Activated T-helper 1 cell treated with anti-CD3 and anti-CD28 coated beads, Interleukin-12 subunit alpha, Interleukin-12 subunit beta, Interleukin-2, Interleukin-4 antibody, amounts not matched to agents 30 ng/mL and 10 ng/mL and 1 ng/mL, durations not matched to agents 14 hours and 24 hours and 36 hours (primary cell): ENCODE data around the gene NHLH1. TPM values are rescaled to one million over a fixed set of nuclear protein-coding genes. Genes with fewer than 3 reads are reported as not detected.

ENCODE experiments used
- DNase-seq: peaks from one replicate; pipeline ENCODE4 v3.0.0; 2021; ENCODE audit warnings: low spot score
- H3K27ac Mint-ChIP-seq: one replicate; pipeline ENCODE4 v1.8.0; 2021; ENCODE audit warnings: mild to moderate bottlenecking, mixed read lengths
- H3K27me3 Mint-ChIP-seq: one replicate; pipeline ENCODE4 v1.8.0; 2022; ENCODE audit warnings: mild to moderate bottlenecking, moderate library complexity, mixed read lengths; ENCODE audit not compliant: insufficient read depth
- H3K36me3 Mint-ChIP-seq: one replicate; pipeline ENCODE4 v1.8.0; 2021; ENCODE audit warnings: low read depth, mixed read lengths
- H3K4me1 Mint-ChIP-seq: one replicate; pipeline ENCODE4 v1.8.0; 2021; ENCODE audit warnings: low read depth, mixed read lengths
- H3K4me3 Mint-ChIP-seq: one replicate; pipeline ENCODE4 v1.8.0; 2021; ENCODE audit warnings: mild to moderate bottlenecking, moderate library complexity, mixed read lengths
- H3K9me3 Mint-ChIP-seq: one replicate; pipeline ENCODE4 v1.8.0; 2021; ENCODE audit warnings: mixed read lengths
- intact Hi-C: fragments of 100-400 bp; cut with micrococcal nuclease; formaldehyde crosslinking; loops from one replicate; pipeline ENCODE4 v1.15.1; 2024
- total RNA-seq: library from RNA; stranded (reverse); gene quantifications from 2 replicates; pipeline ENCODE4 v1.2.3, GENCODE V29; 2022

The NHLH1 gene
- total RNA-seq, 1 donor from 2014 or later: 0.52 TPM

DNA sequence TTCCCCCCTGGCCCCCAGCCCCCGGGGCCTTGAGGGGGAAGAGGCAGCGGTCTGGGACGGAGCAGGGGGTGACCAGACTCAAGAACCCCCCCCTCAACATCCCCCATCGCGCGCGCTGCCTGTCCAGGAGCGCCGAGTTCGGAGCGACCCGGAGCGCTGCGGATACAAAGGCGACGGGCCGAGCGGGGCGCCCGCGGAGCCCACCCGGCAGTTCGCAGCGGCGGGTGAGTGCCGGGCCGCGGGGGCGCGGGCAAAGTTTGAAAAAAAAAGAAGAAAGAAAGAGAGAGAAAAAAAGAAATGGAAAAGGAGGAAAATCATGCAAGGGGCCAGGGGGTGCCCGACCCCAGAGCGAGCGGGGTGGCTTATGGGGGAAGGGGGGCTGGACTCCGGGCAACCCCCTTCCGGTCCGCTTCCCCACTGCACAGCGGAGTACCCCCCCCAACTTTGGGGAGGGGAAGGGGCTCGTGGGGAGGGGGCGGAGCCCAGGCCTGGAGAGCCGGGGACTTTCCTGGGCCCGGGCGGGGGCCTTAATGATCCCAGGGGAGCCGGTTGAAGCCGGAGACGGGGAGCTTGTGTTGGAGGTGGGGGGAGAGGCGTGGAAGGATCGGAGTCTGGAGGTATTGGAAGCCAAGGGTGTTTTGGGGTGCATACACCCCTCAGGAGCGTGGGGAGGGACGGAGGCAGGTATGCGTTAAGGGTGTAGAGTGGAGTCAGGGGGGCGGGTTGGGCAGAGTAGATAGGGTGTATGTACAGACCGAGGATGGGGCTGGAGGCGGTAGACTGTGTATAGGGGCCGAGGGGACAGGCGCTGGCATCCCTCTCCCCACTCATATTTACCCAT is 34.0 kb downstream of the NHLH1 start:
- Mint-ChIP-seq H3K36me3 (peaks cover 2% of the 10 kb centered on the region), H3K9me3 (no peaks in the 10 kb centered on the region), H3K27me3 (peaks cover 43% of the 10 kb centered on the region), H3K4me1 (peaks cover 5% of the 10 kb centered on the region), H3K4me3 (peak overlapping the region; percentile 41), H3K27ac (no peak overlapping the region)
- intact Hi-C loops: no loop called here
- no peak for DNase-seq

DNA sequence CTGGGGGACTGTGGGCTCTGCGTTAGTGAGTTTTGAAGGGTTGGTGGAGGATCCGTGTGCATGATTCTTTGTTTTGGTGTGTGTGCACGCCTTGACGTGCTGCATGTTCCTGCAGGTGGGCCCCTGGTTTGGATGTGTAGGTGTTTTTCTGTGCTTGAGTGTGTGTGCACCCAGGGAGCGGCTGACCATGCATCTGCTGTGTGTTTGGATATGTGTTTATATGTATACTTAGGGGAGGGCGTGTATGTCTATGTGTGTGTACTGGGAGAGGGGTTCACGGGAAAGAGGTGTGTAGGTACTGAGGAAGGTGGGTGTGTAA is 34.6 kb downstream of the NHLH1 start:
- H3K27ac Mint-ChIP-seq: no peak overlapping the region
- H3K36me3 Mint-ChIP-seq: peaks cover 2% of the 10 kb centered on the region
- no peaks in the 10 kb centered on the region for H3K9me3 Mint-ChIP-seq
- peaks cover 41% of the 10 kb centered on the region for H3K27me3 Mint-ChIP-seq
- H3K4me1 Mint-ChIP-seq: peaks cover 5% of the 10 kb centered on the region
- no peak for DNase-seq
- intact Hi-C loops: no loop called here
- H3K4me3 Mint-ChIP-seq: peak overlapping the region; percentile 41

DNA sequence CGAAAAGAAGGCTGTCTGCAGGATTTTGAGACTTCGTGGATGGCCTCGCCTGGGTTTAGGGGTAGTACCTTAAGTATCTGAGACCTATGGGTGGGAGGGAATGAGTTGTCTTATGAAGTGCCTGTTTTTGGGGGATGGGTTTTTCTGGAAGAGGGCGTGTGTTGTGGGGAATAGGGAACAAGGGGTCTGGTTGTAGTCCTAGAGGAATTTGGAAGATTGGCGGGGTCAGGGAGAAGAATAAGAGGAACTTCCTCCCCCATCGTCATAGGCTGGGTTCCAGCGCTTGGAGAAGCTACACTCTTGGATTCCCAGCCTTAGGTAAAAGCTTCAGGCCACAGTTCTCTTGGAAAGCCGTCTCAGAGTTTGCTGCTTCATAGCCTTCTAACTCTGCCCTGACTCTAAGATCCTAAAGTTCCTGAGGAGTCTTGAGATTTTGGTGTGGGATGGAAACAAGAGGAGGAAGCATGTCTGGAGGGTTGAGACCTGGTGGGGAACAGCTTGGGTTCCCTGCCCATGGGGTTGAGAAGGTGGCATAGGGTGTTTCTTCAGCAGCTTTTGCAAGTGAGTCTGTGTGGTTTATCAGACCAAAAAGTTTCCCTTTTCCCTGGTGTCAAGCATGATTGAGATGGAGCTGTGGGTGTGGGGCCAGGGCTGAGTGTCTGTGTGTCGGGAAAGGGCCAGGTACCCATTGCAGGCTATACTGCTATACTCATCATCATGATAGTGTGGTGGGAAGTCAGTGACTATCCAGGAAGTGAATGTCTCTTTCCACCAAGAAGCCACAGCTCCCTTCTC is 35.3 kb downstream of the NHLH1 start:
- DNase-seq: no peak
- Mint-ChIP-seq H3K4me1 (peaks cover 5% of the 10 kb centered on the region), H3K36me3 (peaks cover 2% of the 10 kb centered on the region), H3K4me3 (no peak overlapping the region), H3K27ac (no peak overlapping the region), H3K27me3 (peaks cover 37% of the 10 kb centered on the region), H3K9me3 (no peaks in the 10 kb centered on the region)
- intact Hi-C loops: no loop called here

DNA sequence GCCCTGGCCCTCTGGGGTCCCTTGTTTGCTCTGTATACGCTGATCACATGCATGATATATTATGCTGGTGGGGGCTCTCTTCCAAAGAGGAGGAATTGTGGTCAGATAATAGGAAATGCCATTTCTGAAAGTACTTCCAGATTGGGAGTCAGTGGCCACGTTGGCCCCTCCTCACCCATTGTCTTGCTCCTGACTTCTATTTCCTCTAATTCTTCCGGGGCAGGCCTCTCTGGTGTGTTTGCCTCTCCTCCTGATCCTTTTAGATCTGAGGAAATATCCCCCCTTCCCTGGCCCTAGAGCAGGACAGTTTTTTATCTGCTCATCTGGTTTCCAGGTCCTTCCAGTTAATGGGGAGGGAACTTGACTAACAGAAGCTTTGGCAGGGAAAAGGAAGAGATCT is 36.4 kb downstream of the NHLH1 start:
- peaks cover 2% of the 10 kb centered on the region for H3K36me3 Mint-ChIP-seq

DNA sequence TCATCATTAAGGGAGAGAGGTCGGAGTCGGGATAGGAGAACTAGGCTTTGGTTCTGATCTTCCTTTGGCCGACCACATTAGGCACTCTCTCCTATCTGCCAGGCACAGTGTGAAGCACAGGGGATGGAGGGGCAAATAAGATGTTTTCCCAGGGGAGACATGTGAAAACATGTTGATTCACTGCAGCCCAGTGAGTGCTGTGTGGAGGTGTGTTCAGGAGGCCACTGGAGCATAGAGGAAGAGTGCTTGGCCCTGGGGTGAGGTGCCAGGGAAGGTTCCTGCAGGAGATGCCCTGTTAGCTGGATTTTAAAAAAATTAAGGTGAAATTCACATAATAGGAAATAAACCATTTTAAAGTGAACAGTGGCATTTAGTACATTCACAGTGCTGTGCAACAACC is 37.2 kb downstream of the NHLH1 start:
- no peaks in the 10 kb centered on the region for H3K36me3 Mint-ChIP-seq
- peaks cover 1% of the 10 kb centered on the region for H3K4me1 Mint-ChIP-seq
- no peak for DNase-seq
- peaks cover 33% of the 10 kb centered on the region for H3K27me3 Mint-ChIP-seq
- H3K4me3 Mint-ChIP-seq: no peak overlapping the region
- H3K9me3 Mint-ChIP-seq: no peaks in the 10 kb centered on the region
- no peak overlapping the region for H3K27ac Mint-ChIP-seq
- intact Hi-C loops: no loop called here

More for the DNA sequence above, 36.4 kb downstream of the NHLH1 start:
- Mint-ChIP-seq H3K4me1 (peaks cover 5% of the 10 kb centered on the region), H3K27ac (no peak overlapping the region), H3K9me3 (no peaks in the 10 kb centered on the region), H3K27me3 (peaks cover 37% of the 10 kb centered on the region), H3K4me3 (no peak overlapping the region)
- intact Hi-C loops: no loop called here
- no peak for DNase-seq

DNA sequence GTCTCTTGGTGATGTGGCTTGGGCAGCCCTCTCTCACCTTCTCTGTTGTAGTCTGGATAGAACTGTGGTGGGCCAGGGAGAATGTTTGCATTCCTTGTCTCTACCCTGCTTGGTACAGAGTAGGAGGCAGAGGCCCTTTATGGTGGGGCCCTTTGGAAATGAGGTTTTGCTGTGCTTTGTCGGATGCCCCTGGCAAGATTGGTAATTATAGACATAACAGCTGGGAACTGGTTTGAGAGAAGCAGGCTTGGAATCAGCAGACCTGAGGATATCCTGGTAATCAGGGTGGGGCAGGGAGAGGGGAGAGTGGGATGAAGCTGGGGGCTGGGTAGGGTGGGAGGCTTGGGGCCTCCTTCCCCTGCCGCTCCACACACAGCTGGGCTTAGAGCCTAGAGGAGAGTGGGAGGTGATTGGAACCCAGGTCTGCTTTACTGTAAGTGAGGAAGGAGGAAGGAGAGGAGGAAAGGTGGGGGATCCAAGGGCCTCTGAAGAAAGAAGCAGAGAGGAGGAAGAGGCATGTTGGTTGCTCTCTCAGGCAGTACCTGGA is 38.5 kb downstream of the NHLH1 start:
- Mint-ChIP-seq H3K9me3 (no peaks in the 10 kb centered on the region), H3K4me3 (no peak overlapping the region), H3K36me3 (no peaks in the 10 kb centered on the region), H3K27me3 (peaks cover 30% of the 10 kb centered on the region), H3K4me1 (no peaks in the 10 kb centered on the region), H3K27ac (no peak overlapping the region)
- intact Hi-C loops: no loop called here
- no peak for DNase-seq

DNA sequence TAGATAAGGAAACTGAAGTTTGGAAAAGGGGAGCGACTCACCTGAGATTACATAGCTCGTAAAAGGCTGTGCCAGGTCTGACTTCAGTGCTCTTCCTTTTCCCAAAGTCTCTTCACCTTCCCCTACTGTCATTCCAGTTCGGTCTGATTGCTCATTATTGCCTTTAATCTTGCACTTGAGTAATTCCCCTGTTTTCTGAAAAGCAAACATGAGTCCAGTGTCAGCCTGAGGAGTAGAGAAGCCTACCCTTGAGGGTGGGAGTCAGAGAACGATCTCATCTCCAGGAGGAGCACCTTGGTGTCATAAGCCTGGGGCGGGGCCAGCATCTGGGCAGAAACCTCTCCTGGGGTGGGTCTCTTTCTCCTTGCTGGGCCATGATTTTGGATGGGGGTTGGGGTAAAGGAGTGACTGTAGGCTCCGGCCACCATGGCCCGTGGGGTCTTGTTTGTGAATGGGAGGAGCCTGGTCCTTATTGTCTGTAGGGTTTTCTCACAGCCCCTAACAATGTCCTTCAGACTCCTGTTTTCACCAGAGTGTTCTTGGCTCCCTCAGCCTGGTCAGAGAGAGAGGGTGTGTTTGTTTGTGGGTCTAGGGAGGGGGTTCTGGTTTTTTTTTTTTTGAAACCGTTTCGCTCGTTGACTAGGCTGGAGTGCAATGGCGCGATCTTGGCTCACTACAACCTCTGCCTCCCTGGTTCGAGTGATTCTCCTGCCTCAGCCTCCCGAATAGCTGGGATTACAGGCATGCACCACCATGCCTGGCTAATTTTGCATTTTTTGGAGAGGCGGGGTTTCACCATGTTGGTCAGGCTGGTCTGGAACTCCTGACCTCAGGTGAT is 39.5 kb downstream of the NHLH1 start:
- Mint-ChIP-seq H3K36me3 (no peaks in the 10 kb centered on the region), H3K4me1 (no peaks in the 10 kb centered on the region), H3K27me3 (peaks cover 26% of the 10 kb centered on the region), H3K27ac (no peak overlapping the region), H3K9me3 (no peaks in the 10 kb centered on the region), H3K4me3 (no peak overlapping the region)
- DNase-seq: no peak
- intact Hi-C loops: no loop called here

DNA sequence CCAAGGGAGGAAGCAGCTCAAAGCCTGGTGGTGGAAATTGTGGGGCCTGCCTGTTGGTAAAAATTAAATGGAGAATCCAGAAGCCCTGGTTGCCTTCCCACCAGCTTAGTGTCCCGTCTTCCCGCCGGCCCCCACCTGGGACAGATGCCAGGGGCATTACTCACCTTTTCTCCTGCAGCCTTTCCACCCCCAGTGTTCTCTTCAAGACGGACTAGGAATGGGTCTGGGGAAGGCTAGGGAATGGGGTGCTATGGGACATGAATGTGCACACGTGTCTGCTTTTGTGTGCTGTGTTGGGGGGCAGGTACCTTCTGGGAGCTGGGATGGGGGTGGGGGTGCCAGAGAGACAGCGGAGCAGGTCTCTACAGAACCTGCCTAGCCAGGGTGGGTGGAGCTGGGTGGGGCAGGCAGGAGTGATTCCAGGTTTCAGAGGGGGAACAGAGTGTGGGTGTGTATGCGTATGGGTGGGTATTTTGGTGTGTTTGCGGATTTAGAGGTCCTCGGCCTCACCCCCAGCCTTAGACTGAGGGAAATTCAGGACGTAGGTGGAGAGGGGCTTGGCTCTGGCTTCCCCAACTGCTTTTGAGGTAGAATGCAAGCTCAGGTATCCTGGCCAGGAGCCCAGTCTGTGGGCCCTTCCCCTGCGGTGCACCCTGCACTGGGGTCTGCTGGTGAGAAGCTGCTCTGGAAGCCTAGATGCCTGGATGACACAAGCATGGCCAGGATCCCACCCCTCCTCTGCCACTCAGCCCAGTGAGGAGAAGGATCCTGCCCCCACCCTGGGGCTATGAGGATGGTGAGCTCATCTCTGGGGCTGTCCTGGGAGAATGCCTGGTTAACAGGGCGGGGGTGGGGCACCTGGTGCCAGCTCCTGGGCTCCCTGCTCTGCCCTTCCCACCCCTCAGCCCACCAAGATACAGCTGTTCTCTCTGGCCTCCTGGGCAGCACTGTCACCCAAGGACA is 41.2 kb downstream of the NHLH1 start:
- DNase-seq: no peak
- Mint-ChIP-seq H3K9me3 (no peaks in the 10 kb centered on the region), H3K4me1 (no peaks in the 10 kb centered on the region), H3K36me3 (no peaks in the 10 kb centered on the region), H3K4me3 (no peak overlapping the region), H3K27me3 (peaks cover 14% of the 10 kb centered on the region), H3K27ac (no peak overlapping the region)
- intact Hi-C loops: no loop called here

DNA sequence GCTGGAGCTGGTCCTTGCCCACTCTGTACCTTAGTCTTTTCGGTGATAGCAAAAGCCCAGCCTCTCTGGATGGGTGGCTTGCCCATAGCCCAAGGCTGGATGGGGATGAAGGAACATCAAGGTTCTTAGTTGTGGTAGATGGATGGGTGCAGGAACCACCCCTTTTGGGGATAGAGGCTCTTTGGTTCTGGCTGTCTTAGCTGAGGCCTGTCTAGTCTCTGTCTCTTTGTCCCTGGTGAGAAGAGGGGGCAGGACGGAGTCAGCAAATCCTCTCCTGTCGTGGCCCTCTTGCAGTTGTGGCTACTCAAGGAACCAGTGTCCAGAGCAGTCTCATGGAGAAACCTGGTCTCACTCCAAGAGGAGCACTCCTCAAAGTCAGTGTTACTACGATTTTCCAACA is 42.0 kb downstream of the NHLH1 start:
- no peak for DNase-seq
- no peak overlapping the region for H3K27ac Mint-ChIP-seq
- H3K4me3 Mint-ChIP-seq: no peak overlapping the region
- H3K27me3 Mint-ChIP-seq: peaks cover 10% of the 10 kb centered on the region
- H3K4me1 Mint-ChIP-seq: no peaks in the 10 kb centered on the region
- no peaks in the 10 kb centered on the region for H3K36me3 Mint-ChIP-seq
- intact Hi-C loops: no loop called here
- H3K9me3 Mint-ChIP-seq: no peaks in the 10 kb centered on the region

DNA sequence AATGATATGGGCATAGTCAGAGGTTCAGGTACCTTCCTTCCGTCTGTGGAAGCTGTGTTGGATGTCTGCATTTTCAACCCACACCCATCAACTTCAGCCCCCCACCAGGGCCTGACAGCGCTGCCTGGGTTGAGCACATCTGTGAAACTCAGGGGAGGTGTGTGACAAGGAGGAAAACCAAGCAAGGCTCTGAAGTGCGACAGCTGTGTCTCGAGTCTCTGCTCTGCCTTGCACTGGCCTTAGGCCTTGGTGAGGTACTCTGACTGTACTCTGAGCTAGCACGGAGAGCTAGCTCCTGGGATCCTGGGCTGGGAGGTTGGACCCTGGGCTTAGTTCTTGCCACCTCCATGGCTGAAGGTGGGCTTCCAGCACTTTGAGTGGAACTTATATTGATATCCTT is 42.6 kb downstream of the NHLH1 start:
- no peaks in the 10 kb centered on the region for H3K36me3 Mint-ChIP-seq
- intact Hi-C loops: no loop called here
- H3K27ac Mint-ChIP-seq: no peak overlapping the region
- H3K9me3 Mint-ChIP-seq: no peaks in the 10 kb centered on the region
- no peak for DNase-seq
- no peak overlapping the region for H3K4me3 Mint-ChIP-seq
- H3K4me1 Mint-ChIP-seq: no peaks in the 10 kb centered on the region
- peaks cover 5% of the 10 kb centered on the region for H3K27me3 Mint-ChIP-seq

DNA sequence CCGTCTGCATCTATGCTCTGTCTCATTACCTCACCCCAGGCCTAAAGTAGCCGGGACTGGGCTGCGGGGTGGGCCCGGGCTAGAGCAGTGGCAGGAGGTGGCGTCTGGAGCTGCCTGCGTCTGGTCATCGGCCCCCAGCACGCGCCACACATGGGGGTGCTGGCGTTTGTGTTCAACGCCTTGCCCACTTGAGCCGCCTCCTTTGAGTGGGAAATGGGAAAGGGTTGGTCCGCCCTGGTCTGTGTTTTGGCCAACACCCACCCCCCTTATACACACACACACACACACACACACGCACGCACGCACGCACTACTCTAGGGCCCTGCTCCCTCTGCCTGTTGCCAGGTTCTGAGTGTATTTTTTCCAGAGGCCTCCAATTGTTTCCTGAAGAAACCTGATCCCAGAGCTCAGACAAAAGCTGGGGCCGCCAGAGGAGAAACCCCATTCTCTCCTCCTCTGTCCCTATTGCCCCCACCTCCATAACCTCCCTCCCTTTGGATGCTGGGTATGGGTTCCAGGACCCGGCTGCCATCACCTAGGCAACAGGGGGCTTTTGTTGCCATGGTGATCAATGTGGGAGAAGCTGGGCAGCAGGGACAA is 43.6 kb downstream of the NHLH1 start:
- Mint-ChIP-seq H3K27ac (no peak overlapping the region), H3K9me3 (no peaks in the 10 kb centered on the region), H3K27me3 (no peaks in the 10 kb centered on the region), H3K4me3 (no peak overlapping the region), H3K36me3 (no peaks in the 10 kb centered on the region), H3K4me1 (no peaks in the 10 kb centered on the region)
- intact Hi-C loops: no loop called here
- no peak for DNase-seq
